Stimulated activated CD4-positive, alpha-beta T cell treated with anti-CD3 and anti-CD28 coated beads, Interleukin-2, amount 100 ng/mL, for 4 hours (primary cell): ENCODE data around the gene RIBC2.
"Not testable (repeated sequence)": the region's sequence is repeated elsewhere in the genome, so short reads cannot be mapped to it uniquely, and the experiment has no call there.

Source experiments
- DNase-seq: peaks from one replicate; pipeline ENCODE4 v3.0.0-alpha.2; 2020; ENCODE audit warnings: low read depth

RIBC2 gene

GRCh38 chr22:45424241-45424731 is 10.8 kb downstream of the RIBC2 start:
- DNase-seq, result no peak

GRCh38 chr22:45425101-45425500 is 11.6 kb downstream of the RIBC2 start:
- DNase-seq, result no peak

GRCh38 chr22:45425531-45426265 is 12.2 kb downstream of the RIBC2 start:
- DNase-seq, result no peak

- no peak for DNase-seq
Observed at GRCh38 chr22:45426387-45426786, 12.9 kb downstream of the RIBC2 start.

GRCh38 chr22:45427114-45427513 is 13.6 kb downstream of the RIBC2 start:
- no peak for DNase-seq

GRCh38 chr22:45428391-45429385 is 15.2 kb downstream of the RIBC2 start:
- DNase-seq, result no peak

- no peak for DNase-seq
Observed at GRCh38 chr22:45429424-45429823, 15.9 kb downstream of the RIBC2 start.

GRCh38 chr22:45429981-45430775 is 16.7 kb downstream of the RIBC2 start:
- no peak for DNase-seq

- DNase-seq, result no peak
Observed at GRCh38 chr22:45430871-45431270, 17.4 kb downstream of the RIBC2 start.

- DNase-seq, result no peak
Observed at GRCh38 chr22:45434981-45435380, 21.5 kb downstream of the RIBC2 start.

GRCh38 chr22:45435544-45436139 is 22.1 kb downstream of the RIBC2 start:
- peak; percentile 69 for DNase-seq

GRCh38 chr22:45436871-45437517 is 23.5 kb downstream of the RIBC2 start:
- DNase-seq, result not testable (repeated sequence)

GRCh38 chr22:45438336-45438735 is 24.8 kb downstream of the RIBC2 start:
- no peak for DNase-seq

GRCh38 chr22:45440688-45441087 is 27.2 kb downstream of the RIBC2 start:
- DNase-seq, result not testable (repeated sequence)

- DNase-seq, result no peak
Observed at GRCh38 chr22:45441138-45441537, 27.6 kb downstream of the RIBC2 start.

- DNase-seq, result no peak
Observed at GRCh38 chr22:45442116-45442515, 28.6 kb downstream of the RIBC2 start.

GRCh38 chr22:45444168-45444567 is 30.7 kb downstream of the RIBC2 start:
- DNase-seq, result no peak

GRCh38 chr22:45445031-45445710 is 31.7 kb downstream of the RIBC2 start:
- DNase-seq, result no peak

GRCh38 chr22:45446216-45446615 is 32.7 kb downstream of the RIBC2 start:
- no peak for DNase-seq

- DNase-seq, result not testable (repeated sequence)
Observed at GRCh38 chr22:45447596-45447995, 34.1 kb downstream of the RIBC2 start.
